HepG2 (cell line): ENCODE results near the gene C2CD2. TPM values are rescaled to one million over a fixed set of nuclear protein-coding genes. Genes with fewer than 3 reads are reported as not detected.

Experiments used
- ATAC-seq: fragments of 200-7000 bp; cut with Tn5 transposase; 3 replicates; pipeline ENCODE4 v1.9.1; 2020; ENCODE audit warnings: mild to moderate bottlenecking, moderate library complexity
- BruUV-seq: library from RNA; stranded (reverse); fragments of 400-500 nt; replicated peaks from 2 replicates; lab custom pipeline; 2021; lab: Mats Ljungman, UMichigan
- CTCF ChIA-PET: fragments of 300-600 bp; formaldehyde crosslinking; extraction: SDS; loops from one replicate; lab custom pipeline; 2021; ENCODE audit warnings: low total read pairs, inconsistent platforms, low intra/inter-chr PET ratio; lab: Yijun Ruan, JAX
- POLR2A ChIA-PET: fragments of 350-600 bp; sonication (Branson Sonifier 250); formaldehyde crosslinking; loops from one replicate; lab custom pipeline; 2020; ENCODE audit warnings: antibody characterized with exemption, inconsistent platforms; lab: Yijun Ruan, JAX
- DNase-seq: peaks from one replicate; pipeline ENCODE4 v3.0.0-alpha.2; 2015; ENCODE audit warnings: low spot score
- FAIRE-seq: peaks from 3 replicates; lab custom pipeline; 2011; peaks lifted over from hg19 to GRCh38; lab: Jason Lieb, UNC
- H2AFZ ChIP-seq: one replicate; pipeline ENCODE4 v1.6.1; 2011; ENCODE audit warnings: low read length, inconsistent platforms
- H3K27ac ChIP-seq: fragments of 300-600 bp; 3 replicates; pipeline ENCODE4 v1.8.0; 2011; ENCODE audit warnings: mixed run types, mild to moderate bottlenecking, mixed read lengths, low read length, inconsistent platforms; ENCODE audit not compliant: insufficient read depth; ENCODE audit errors: extremely low read length
- H3K27me3 ChIP-seq, 2 experiments: fragments of 200-600 bp in 1 of 2; 2 replicates in 1 of 2; 3 replicates in 1 of 2; pipeline versions ENCODE4 v1.6.0 to v1.8.0; 2011; ENCODE audit warnings: low read length in 2 of 2, mild to moderate bottlenecking in 2 of 2, moderate library complexity in 2 of 2, inconsistent platforms in 1 of 2; ENCODE audit not compliant: insufficient read depth in 2 of 2, control insufficient read depth in 1 of 2
- H3K36me3 ChIP-seq, 2 experiments: fragments of 200-600 bp in 1 of 2; replicated peaks in 1 of 2; 2 replicates in 1 of 2; 3 replicates in 1 of 2; pipeline versions ENCODE4 v1.5.1 to v1.8.0; 2011; ENCODE audit warnings: low read length in 2 of 2, inconsistent platforms in 1 of 2; ENCODE audit not compliant: insufficient read depth in 2 of 2, control insufficient read depth in 1 of 2
- H3K4me1 ChIP-seq: 2 replicates; pipeline ENCODE4 v1.5.1; 2012; ENCODE audit warnings: low read length, inconsistent platforms; ENCODE audit not compliant: insufficient read depth
- H3K4me2 ChIP-seq: 2 replicates; pipeline ENCODE4 v1.6.0; 2011; ENCODE audit warnings: low read depth, low read length, inconsistent platforms
- H3K4me3 ChIP-seq, 3 experiments: fragments of 200-600 bp in 1 of 3; sonication (generic), shearing (Covaris generic) in 1 of 3; replicated peaks in 1 of 3; 2 replicates each; pipeline ENCODE4 v1.5.1; 2011 to 2016; ENCODE audit warnings: low read length in 3 of 3, inconsistent platforms in 2 of 3, low read depth in 2 of 3, mild to moderate bottlenecking in 2 of 3, control low read depth in 1 of 3, mixed read lengths in 1 of 3; ENCODE audit not compliant: insufficient read depth in 1 of 3
- H3K79me2 ChIP-seq: one replicate; pipeline ENCODE4 v1.6.1; 2011; ENCODE audit warnings: low read length, inconsistent platforms; ENCODE audit not compliant: insufficient read depth
- H3K9ac ChIP-seq: 2 replicates; pipeline ENCODE4 v1.6.0; 2011; ENCODE audit warnings: mild to moderate bottlenecking, low read depth, low read length, inconsistent platforms; ENCODE audit not compliant: insufficient read depth
- H3K9me3 ChIP-seq: 2 replicates; pipeline ENCODE4 v1.5.1; 2012; ENCODE audit warnings: mild to moderate bottlenecking, low read length
- H4K20me1 ChIP-seq: 2 replicates; pipeline ENCODE4 v1.6.0; 2011; ENCODE audit warnings: inconsistent platforms, mild to moderate bottlenecking, low read length, moderate library complexity; ENCODE audit not compliant: insufficient read depth
- ATRX ChIP-seq: sonication (generic); formaldehyde crosslinking; IDR thresholded peaks from 2 replicates; pipeline ENCODE4 v1.4.0; 2020; ENCODE audit warnings: missing genetic modification reagents, borderline replicate concordance
- KAT2B ChIP-seq: fragments of 150-350 bp; IDR thresholded peaks from 2 replicates; pipeline ENCODE4 v1.6.1; 2014; ENCODE audit warnings: low read depth, low read length, borderline replicate concordance
- KDM4B ChIP-seq: sonication (generic); formaldehyde crosslinking; IDR thresholded peaks from 2 replicates; pipeline ENCODE4 v1.4.0; 2020; ENCODE audit warnings: missing genetic modification reagents
- KDM5B ChIP-seq: sonication (generic); formaldehyde crosslinking; IDR thresholded peaks from 2 replicates; pipeline ENCODE4 v1.4.0; 2020; ENCODE audit warnings: missing genetic modification reagents, mild to moderate bottlenecking, borderline replicate concordance
- KIAA2018 ChIP-seq: sonication (generic); formaldehyde crosslinking; IDR thresholded peaks from 2 replicates; pipeline ENCODE4 v1.5.0; 2020; ENCODE audit warnings: mild to moderate bottlenecking, missing genetic modification reagents, borderline replicate concordance
- MTF2 ChIP-seq: sonication (generic); formaldehyde crosslinking; IDR thresholded peaks from 2 replicates; pipeline ENCODE4 v1.5.0; 2020; ENCODE audit warnings: missing genetic modification reagents, borderline replicate concordance
- RNF2 ChIP-seq: fragments of 450-650 bp; conservative IDR thresholded peaks from 2 replicates; pipeline ENCODE4 v1.6.1; 2016; ENCODE audit warnings: low read depth
- TBX3 ChIP-seq: fragments of 450-650 bp; IDR thresholded peaks from 2 replicates; pipeline ENCODE4 v1.6.1; 2017; ENCODE audit warnings: antibody characterized with exemption, mild to moderate bottlenecking, inconsistent platforms, borderline replicate concordance
- WGBS: methylation state at CpG from one replicate; pipeline ENCODE4 v1.1.6; 2017; ENCODE audit warnings: low lambda C conversion rate; 5-methylcytosine and 5-hydroxymethylcytosine counted together
- in situ Hi-C: cut with HindIII; loops from 2 replicates; pipeline ENCODE4 v1.10.0; 2017; ENCODE audit warnings: low pct_unique_long_range_greater_than_20kb; ENCODE audit not compliant: extremely low pct_ligation_motif_present
- intact Hi-C: fragments of 100-400 bp; cut with micrococcal nuclease; formaldehyde crosslinking; loops from one replicate; pipeline ENCODE4 v1.10.0; 2022; ENCODE audit not compliant: unreplicated experiment
- polyA plus RNA-seq, 8 experiments: library from polyadenylated mRNA; depleted of rRNA in 3 of 8; stranded (reverse) in 7 of 8; unstranded in 1 of 8; fragments of >200 nt; fragmentation: Illumina TruSeq in 4 of 8; extraction: Trizol in 4 of 8; gene quantifications; 2 replicates each; pipeline versions ENCODE4 v1.2.1 to v1.2.3, GENCODE V29; 2011 to 2016; ENCODE audit warnings: low read depth in 4 of 8, missing spikeins in 1 of 8, mixed read lengths in 1 of 8; ENCODE audit not compliant: insufficient read depth in 1 of 8
- total RNA-seq, 5 experiments: library from RNA; depleted of rRNA; stranded (reverse); fragments of >200 nt; fragmentation: Illumina TruSeq; extraction: Trizol; gene quantifications; 2 replicates each; pipeline ENCODE4 v1.2.3, GENCODE V29; 2016; ENCODE audit warnings: low read depth in 1 of 5

C2CD2 gene
- total and polyA plus RNA-seq, 2 of the 13 experiments (the other 11 are each of a cell fraction or from before 2014, with no cell fraction given) = 12.5 to 19.7 TPM

- no peak for TF ChIP-seq RNF2
- TF ChIP-seq KDM4B = no peak
- TF ChIP-seq MTF2 = no peak
These were observed 39.5 kb downstream of the C2CD2 start (continued) for GRCh38 chr21:41914358-41914757.

- CTCF ChIA-PET = no interaction called here
- intact Hi-C loops = no loop called here
These were observed 40.6 kb downstream of the C2CD2 start for GRCh38 chr21:41913230-41913629.

More at GRCh38 chr21:41913230-41913629, 40.6 kb downstream of the C2CD2 start:
- ATAC-seq (no peak), DNase-seq (no peak), FAIRE-seq (no peak)
- TF ChIP-seq KIAA2018 (CRISPR knock-in tag) (no peak), KAT2B (no peak), TBX3 (no peak), KDM5B (CRISPR knock-in tag) (no peak), ATRX (no peak)
- H2AFZ ChIP-seq = no peak overlapping the region
- no TSS peak for BruUV-seq
- 100% methylated on average over 7 of the region's 9 CpGs for WGBS
- H3K9ac ChIP-seq = no peak overlapping the region
- 0 out of 2 replicates have a peak, but pooled peaks cover 15% of the 10 kb centered on the region for H3K4me1 ChIP-seq
- in situ Hi-C loops = no loop called here
- no peak overlapping the region for H3K4me2 ChIP-seq
- H3K79me2 ChIP-seq = no peaks in the 10 kb centered on the region
- H4K20me1 ChIP-seq = no peaks in the 10 kb centered on the region
- H3K27ac ChIP-seq = no peak overlapping the region
- POLR2A ChIA-PET = no interaction called here
- no peaks in the 10 kb centered on the region for H3K27me3 ChIP-seq
- no peaks in the 10 kb centered on the region for H3K9me3 ChIP-seq
- H3K36me3 ChIP-seq = peaks cover 12 to 61% of the 10 kb centered on the region in 2 experiments
- H3K4me3 ChIP-seq = no peak overlapping the region
